NOMO-1 treated with DMSO at 0.1 percent for 48 hours (cell line): Measurements from ENCODE around the gene FRMD4A.
A peak's percentile ranks its signal among the peaks of the same experiment; 100 is the strongest.
"Not testable (repeated sequence)": the region's sequence is repeated elsewhere in the genome, so short reads cannot be mapped to it uniquely, and the experiment has no call there.

Experiments
- DNase-seq: peaks from one replicate; lab custom pipeline; 2025; ENCODE audit not compliant: unreplicated experiment; lab: John Stamatoyannopoulos, UW

Gene FRMD4A

DNA sequence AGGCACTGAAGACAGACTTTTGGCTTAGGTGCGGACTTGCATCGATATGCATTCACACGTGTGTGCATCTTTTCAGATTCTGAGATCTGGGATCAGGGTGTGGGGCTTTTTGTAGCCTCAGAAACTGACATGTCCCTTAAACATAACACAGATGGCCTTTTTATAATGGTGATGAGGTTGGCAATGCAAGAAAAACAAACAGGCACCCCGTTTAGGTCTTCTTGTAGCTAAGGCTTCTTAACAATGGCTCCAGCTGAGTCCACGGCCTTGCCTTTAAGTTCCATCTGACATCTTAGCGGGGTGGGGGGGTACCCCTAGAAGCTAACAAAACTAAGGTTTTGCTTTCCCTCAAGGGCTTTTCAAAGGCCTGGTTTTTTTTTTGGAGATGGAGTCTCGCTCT is 597.7 kb downstream of the FRMD4A start:
- no peak for DNase-seq

DNA sequence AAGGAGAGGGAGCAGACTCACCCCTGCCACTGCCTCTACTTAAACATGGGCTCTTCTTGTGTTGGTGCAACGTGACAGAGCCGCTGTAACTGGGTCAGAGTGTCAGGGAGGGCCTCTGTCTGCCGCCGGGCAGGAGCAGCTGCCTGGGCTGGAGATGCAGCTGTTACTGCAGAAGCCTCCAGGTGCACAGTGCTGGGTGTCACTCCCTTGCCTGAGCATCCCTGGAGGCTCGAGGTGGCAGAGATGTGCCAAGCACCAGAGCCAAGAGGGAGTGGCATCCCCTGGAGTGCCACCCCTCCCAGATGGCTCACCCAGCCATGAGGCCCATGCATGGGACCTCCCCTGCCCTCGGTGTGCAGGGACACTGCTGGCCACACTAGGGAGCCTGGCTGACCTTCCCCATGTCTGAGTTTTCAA is 598.3 kb downstream of the FRMD4A start:
- DNase-seq: no peak

DNA sequence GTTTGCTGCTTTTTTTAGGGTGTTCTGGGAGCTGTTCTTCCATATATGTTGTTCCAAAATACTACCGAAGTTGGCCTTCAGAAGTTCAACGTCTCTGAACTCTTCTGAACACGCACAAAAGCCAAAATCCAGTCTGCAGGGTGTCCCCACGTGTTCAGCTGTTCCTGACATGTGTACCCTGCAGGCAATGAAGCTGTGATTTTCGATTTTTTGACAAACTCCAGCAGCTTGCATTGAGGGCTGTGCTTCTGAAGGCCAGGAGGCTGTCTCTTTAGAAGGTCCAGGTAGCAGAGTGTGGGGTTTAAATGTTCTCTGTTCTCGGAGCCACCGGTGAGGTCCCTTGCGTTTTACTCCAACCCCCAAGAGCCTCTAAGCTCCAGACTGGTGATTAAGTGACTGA is 598.9 kb downstream of the FRMD4A start:
- no peak for DNase-seq

DNA sequence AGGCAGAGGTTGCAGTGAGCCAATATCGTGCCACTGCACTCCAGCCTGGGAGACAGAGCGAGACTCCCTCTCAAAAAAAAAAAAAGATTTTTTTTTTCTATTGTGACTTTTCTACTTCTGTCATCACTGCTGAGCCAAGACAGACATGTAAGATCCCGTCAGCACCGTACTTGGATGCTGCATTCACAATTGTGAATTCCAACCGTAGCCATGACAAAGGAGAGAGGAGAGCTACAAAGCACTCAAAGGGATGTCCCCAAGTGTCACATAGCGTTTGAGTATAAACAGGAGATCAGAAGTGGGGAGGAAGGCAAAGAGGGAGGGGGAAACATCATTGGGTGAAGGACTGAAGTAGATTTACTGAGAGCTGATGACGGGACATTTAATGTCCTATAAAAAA is 599.8 kb downstream of the FRMD4A start:
- DNase-seq: no peak

DNA sequence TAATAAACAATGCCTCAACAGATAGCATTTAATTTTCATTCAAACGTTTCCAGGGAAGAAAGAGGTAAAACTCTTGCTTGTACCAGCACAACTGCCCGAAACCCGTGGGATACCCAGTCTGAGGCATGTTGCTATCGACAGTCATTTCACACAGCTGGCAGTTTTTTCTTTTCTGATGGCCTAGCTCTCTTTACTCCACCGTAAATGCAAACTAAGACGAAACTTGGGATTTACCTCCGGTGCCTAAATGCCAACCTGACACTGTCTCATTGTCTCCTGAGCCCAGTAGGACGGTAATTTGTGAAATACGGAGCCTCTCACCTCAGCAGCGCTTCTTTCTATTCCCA is 600.4 kb downstream of the FRMD4A start:
- no peak for DNase-seq

DNA sequence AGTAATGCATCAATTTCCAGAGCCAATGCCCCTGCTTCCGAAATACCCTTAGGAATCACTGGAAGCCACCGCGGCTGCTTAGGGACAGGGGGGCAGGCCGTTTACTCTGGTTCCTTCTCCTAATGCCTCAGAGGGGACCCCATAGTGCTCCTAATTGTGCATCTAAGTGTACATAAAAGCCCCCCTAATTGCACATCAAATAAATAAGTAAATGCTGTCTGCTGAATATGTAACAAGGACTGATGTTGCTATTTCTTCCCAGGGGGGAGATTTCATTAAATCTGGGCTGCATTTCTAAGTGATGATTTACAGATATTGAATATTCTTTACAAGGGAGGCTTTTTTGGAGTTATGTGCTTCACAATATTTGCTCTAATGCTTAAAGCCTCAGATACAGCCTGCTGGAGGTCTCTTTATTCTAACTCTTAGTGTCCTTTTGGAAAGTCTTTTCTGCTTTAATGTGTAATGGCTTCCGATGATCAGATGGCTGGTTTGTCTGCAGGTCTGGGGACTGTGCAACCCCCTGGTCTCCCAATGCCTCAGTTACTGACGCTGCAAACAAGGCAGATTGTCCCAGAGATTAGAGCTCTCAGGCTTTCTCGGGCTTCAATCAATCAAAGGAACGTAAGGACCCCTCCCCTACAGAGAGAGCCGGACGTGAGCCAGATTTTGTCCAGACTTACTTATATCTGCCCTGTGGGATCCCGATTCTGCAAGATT is 601.0 kb downstream of the FRMD4A start:
- no peak for DNase-seq

DNA sequence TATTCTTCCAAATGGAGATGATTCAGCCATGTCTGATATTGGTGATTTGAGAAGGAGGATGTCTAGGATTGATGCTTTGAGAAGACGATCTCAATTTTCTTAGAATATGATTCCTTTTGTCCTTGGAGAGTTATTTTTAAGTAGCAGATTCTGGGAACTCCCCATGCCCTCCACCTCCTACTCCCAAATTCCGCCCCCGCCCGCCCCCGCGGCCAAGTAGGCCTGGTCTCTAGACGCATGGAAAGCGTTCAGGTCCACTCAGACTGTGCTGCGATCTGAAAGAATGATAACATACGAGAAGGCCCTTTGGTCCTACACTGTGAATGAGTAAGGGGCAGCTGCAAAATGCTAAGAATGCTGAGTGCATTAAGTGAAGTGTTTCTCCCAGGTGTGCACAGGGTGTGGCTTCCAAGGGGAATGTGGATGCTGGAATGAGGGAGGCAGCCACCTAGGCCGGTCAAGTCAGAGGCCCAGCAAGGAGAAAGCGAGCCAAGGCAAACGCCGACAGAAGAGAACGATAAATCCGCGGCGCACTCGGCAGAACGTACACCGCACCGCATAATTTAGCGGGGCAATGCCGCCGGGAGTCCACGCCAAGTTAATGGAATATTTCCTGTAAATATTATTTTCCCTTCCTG is 601.7 kb downstream of the FRMD4A start:
- no peak for DNase-seq

DNA sequence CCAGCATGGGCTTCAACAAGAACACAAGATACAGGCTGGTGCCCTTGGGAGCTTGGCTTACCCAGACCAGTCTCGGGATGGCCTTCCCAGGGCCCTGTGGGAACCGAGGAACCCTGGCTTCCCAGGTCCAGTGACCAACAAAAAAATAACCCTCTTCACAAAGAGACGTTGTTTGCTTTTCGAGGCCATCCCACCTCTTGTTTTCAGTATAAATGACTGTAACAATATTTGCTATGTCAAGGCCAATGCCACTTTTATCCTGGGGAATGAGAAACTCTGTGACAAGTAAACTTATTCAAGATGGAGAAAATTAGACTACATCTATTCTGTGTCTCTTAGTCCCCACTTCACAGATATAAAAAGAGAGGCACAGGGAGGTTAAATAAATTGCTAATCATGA is 605.1 kb downstream of the FRMD4A start:
- DNase-seq: no peak

DNA sequence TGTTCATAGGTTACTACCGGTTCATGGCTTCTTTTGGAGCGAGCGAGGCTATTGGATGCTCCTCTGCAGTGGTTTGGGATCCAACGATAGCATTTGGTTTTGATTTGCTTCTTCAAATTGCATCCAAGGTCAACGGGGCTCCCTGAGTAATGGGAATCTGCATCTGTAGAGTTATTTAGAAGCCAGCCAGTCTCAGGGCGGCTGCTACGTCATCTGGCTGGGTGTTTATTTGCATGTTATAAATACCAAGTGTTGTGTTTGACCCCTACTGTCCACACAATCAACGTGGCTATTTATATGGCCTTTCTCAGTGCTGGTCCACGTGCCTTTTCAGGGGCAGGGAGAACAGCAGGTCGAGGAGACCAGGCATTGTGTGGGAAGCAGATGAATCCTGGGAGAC is 606.2 kb downstream of the FRMD4A start:
- no peak for DNase-seq

DNA sequence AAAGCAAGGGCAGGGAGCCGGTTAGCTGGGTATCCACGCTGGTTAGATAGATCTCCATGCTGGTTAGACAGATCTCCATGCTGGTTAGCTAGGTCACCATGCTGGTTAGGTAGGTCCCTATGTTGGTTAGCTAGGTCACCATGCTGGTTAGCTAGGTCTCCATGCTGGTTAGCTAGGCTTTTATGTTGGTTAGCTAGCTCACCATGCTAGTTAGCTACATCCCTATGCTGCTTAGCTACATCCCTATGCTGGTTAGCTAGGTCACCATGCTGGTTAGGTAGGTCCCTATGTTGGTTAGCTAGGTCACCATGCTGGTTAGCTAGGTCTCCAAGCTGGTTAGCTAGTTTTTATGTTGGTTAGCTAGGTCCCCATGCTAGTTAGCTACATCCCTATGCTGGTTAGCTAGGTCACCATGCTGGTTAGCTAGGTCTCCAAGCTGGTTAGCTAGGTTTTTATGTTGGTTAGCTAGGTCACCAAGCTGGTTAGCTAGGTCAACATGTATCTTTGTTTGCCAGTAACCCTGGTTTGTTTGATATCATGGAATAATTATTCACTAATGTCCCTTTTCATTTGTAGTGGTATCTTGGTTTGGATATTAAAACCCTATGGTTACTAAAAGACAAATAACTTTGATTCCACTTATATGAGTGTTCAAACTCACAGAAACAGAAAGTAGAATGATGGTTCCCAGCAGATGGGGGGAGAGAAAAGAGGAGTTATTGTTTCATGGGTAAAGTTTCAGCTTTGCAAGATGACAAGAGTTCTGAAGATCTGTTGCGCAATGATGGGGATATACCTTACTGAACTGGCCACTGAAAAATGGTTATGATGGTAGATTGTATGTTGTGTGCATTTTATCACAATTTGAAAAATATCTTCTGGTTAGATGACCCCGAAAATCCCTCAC is 607.7 kb downstream of the FRMD4A start:
- DNase-seq: no peak

DNA sequence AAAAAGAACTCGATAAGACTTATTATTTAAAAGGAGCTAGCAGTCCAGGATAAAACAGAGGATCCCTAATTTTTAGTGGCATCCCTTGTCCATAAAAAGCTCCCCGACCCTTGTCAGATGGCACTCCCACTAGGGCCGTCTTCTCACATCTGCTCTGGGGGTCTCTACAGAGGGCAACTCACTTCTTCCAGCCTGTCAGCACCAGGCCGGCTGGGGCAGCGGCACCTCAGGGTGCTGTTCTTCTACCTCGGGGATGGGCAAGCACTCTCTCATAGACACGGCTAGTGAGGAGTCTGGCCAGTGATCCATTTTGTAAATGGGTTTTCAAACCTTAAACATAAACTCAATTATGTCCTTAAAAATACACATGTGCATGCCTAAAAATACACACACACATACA is 609.2 kb downstream of the FRMD4A start:
- no peak for DNase-seq

DNA sequence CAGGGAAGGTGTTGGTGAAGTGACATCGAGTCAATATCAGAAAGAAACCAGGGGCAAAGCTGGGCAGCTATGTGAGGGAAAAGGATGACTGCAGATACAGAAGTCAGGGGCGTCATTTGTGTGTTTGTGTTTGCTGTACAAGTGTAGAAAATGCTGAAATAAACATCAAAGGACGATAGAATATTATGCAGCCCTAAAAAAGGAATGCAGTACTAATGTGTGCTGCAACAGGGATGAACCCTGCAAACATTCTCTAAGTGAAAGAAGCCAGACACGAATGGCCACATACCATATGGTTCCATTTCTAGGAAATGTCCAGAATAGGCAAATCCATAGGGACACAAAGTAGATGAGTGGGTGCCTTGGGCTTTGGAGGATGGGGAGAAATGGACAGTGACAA is 610.0 kb downstream of the FRMD4A start:
- no peak for DNase-seq

DNA sequence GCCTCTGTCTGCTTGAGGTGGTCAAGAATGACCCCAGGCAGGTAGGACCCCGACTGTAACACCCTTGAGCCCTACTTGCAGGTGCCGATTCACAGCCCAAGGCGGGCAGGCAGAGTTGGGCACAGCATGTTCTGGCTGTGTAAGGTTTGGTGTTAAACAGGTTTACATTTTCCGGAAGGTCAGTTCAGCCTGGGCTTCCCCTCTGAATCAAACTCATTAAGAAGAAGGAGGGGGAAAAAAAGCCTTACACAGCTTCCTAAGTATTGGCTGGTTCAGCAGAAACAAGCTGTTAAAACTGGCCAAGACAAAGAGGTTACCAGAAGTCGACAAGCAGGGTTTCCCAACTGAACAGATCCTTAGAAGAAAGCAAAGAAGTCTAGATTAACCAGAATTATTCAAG is 611.3 kb downstream of the FRMD4A start:
- no peak for DNase-seq

DNA sequence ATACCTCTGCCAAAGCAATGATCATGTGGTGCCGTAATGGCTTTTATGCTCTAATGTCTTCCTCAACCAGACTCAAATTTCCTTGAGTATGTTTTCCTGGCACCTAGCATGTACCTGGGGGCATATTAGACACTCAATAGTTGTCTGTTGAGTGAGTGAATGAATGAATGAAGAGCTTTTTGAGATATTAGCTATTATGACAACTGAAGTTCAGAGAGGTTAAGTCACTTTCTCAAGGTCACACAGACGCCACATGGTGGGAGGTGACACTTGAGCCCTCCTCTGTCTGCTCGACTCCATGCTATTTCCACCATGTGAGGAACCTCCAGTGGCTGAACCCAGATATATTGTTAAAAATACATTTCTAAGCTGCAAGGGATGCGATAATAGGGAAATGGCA is 611.9 kb downstream of the FRMD4A start:
- DNase-seq: no peak

DNA sequence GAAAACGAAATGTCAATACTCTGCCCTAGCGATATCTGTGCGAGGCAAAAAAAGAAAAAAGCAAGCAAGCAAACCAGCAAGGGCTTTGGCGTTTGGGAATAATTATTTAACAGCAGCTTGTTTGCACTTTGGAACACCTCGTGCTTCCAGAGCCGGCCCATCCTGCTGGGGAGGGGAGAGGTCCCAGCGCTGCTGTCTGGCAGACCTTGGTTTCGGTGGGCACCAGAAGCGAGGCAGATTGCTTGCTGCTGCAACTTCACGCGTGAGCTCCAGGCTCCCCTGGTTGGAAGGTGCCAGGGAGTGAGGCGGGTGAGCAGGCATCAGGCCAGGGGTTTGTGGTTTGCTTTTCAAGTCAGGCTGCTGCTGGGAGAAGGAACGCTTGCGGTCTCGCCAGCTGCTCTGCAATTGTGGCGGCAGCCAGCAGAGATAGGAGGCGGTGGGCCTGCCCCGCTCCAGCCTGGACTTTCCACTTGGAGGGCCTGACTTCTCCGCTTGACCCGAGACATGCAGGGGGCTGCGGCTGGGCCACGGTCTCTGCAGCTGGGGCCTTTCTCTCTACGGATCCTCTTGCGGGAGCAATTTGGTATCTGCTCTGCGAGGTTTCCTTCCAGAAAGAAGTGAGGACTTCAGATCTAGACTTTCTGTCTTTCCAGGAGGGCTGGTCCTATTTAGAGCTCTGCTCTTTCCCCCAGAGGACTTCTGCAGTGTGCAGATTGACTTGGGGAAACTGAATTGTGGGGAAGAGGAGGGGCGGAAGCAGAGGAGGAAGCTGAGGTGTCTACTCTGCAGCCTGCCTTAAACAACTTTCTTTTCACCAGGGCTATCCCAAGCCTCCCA is 612.6 kb downstream of the FRMD4A start:
- DNase-seq: peak; percentile 63

DNA sequence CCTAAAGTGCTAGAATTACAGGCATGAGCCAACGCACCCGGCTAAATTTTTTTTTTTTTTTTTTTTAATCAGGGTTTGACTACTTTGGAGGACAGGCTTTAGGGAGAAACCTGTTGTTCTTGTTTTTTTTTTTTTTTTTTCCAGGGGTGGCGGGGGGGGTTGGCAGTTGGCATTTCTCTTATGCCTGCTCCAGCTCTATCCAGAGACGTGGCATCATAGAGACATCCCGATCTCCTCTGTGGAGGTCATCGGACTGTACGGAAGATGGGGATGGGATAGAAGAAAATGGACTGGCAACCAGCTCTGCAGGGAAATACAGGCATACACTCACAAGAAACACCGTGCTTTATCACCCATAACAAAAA is 613.2 kb downstream of the FRMD4A start:
- no peak for DNase-seq

DNA sequence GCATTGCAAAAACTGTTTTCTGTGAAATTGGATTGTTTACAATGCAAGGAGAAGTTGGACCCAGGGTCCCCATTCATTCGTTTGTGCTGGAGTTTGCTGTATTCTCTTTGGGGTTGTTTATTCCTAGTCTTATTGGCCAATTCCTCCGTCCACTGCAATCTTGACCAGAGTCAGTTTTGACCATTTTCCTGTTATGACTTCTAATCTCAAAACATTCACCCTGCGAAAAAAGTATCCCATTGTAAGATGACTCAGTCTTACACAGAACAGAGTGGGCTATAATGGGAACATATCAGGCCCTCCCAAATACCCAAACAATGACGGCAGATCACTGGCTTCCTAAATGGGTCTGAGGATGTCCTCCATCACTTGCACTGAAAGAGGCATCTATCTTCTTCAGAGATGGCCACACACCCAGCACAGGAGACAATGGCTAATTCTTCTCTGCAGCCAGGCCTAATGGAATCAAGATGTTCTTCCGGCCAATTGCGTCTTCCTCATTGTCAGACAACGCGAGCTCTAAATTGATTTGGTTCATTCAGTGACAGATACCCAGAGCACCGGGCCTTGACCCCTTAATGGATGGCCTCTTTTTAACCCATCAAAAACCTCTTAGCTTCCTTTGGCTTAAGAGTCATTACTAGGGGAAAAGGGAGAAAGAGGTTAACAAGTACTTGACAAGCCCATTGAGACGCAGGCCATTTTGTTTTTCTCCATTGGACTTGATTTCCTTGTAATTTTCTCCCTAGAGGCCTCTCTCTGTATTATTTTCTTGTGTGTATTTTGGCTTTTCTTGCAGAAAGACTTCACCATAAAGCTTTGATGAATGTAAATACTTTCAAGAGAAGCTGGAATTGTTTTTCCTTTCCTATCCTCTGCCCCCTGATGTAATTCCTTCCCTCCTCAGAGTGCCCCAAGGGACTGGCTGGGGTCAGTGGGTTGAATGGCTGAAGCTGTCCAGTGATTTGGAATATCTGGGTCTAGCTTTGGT is 614.3 kb downstream of the FRMD4A start:
- no peak for DNase-seq

DNA sequence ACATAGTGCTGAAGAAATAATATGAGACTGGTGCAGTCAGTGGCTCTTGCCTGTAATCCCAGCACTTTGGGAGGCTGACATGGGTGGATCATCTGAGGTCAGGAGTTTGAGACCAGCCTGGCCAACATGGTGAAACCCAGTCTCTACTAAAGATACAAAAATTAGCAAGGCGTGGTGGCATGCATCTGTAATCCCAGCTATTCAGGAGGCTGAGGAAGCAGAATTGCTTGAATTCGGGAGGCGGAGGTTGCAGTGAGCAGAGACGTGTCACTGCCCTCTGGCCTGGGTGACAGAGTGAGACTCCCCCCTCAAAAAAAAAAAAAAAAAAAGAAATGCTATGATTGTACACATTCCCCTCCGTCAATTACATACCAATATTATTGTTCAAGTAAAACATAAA is 615.1 kb downstream of the FRMD4A start:
- not testable (repeated sequence) for DNase-seq

DNA sequence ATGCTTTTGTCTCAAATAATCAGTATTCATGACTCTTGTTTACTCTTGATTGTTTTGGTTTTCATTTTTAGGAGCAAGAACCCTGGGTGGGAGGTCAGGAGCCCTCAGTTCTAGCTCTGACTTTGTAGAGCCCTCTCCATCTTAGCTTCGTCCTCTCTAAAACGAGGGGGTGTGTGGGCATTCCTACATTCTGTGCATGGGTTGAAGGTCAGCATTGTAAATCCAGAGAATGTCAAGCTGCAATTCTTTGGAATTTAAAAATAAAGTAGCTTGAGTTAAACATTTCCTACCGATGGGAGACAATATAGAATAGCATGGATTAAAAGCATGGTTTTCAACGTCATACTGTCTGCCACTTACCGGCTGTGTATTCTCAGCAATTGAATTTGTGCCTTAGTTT is 615.6 kb downstream of the FRMD4A start:
- no peak for DNase-seq
